ENCODE data around the gene ELFN1. TPM values are rescaled to one million over a fixed set of nuclear protein-coding genes. Genes with fewer than 3 reads are reported as not detected.

Gene ELFN1
- total RNA-seq, 5 donors from 2014 or later (not counting 1 experiment from before 2014, with no cell fraction given), result 0.06 to 0.12 (median 0.07) TPM; not detected in 2

- peaks cover 0 to 9% of the 10 kb centered on the region in 2 experiments for H3K4me1 ChIP-seq (ENCODE audit: control insufficient read depth in 1 of 2, extremely low read depth in 1 of 2, insufficient read depth in 2 of 2, low read length in 2 of 2)
- H3K4me1 Mint-ChIP-seq, result peaks cover 8 to 12% (median 9%) of the 10 kb centered on the region in 3 donors
Observed at GRCh38 chr7:1712907-1713501, 42.9 kb downstream of the ELFN1 start.

GRCh38 chr7:1713502-1714484 lies 43.7 kb downstream of the ELFN1 start:
- no peak overlapping the region for H3K4me3 Mint-ChIP-seq
- peaks cover 8 to 12% (median 9%) of the 10 kb centered on the region in 3 donors for H3K4me1 Mint-ChIP-seq
- no peak overlapping the region for H3K27ac Mint-ChIP-seq
- DNase-seq, result no peak
- Histone ChIP-seq H3K27me3 (replicated peaks in 1 of 2; ENCODE audit: control insufficient read depth in 2 of 2, extremely low read depth in 1 of 2, insufficient read depth in 2 of 2, low read length in 1 of 2) (peaks cover 0 to 49% of the 10 kb centered on the region in 2 experiments), H3K4me1 (ENCODE audit: control insufficient read depth in 1 of 2, extremely low read depth in 1 of 2, insufficient read depth in 2 of 2, low read length in 2 of 2) (peaks cover 0 to 9% of the 10 kb centered on the region in 2 experiments), H3K9me3 (no peaks in the 10 kb centered on the region), H3K36me3 (ENCODE audit: control insufficient read depth in 2 of 2, extremely low read depth in 1 of 2, insufficient read depth in 1 of 2, low read length in 1 of 2) (no peaks in the 10 kb centered on the region), H3K4me3 (ENCODE audit: control insufficient read depth in 1 of 2, extremely low read depth in 1 of 2, low read length in 1 of 2) (no peak overlapping the region), H3K27ac (ENCODE audit: low read length) (no peak overlapping the region)
- ChIA-PET CTCF (no interaction called here), POLR2A (no interaction called here)
- H3K27me3 Mint-ChIP-seq, result peaks cover 4 to 21% of the 10 kb centered on the region in 2 donors
- ATAC-seq (replicated peaks in 1 of 4), result no peak
- H3K36me3 Mint-ChIP-seq, result no peaks in the 10 kb centered on the region
- 76% methylated on average over 27 of the region's 33 CpGs for WGBS (ENCODE audit: insufficient coverage)
- peaks cover 0 to 5% (median 4%) of the 10 kb centered on the region in 3 donors for H3K9me3 Mint-ChIP-seq

More at GRCh38 chr7:1712907-1713501, 42.9 kb downstream of the ELFN1 start:
- Mint-ChIP-seq H3K27ac (no peak overlapping the region), H3K27me3 (peaks cover 4 to 22% of the 10 kb centered on the region in 2 donors), H3K9me3 (peaks cover 0 to 5% (median 4%) of the 10 kb centered on the region in 3 donors), H3K36me3 (no peaks in the 10 kb centered on the region), H3K4me3 (no peak overlapping the region)
- WGBS (ENCODE audit: insufficient coverage), result 68% methylated on average over 11 of the region's 18 CpGs
- H3K9me3 ChIP-seq, result no peaks in the 10 kb centered on the region
- H3K27me3 ChIP-seq (replicated peaks in 1 of 2; ENCODE audit: control insufficient read depth in 2 of 2, extremely low read depth in 1 of 2, insufficient read depth in 2 of 2, low read length in 1 of 2), result peaks cover 0 to 57% of the 10 kb centered on the region in 2 experiments
- no peaks in the 10 kb centered on the region for H3K36me3 ChIP-seq (ENCODE audit: control insufficient read depth in 2 of 2, extremely low read depth in 1 of 2, insufficient read depth in 1 of 2, low read length in 1 of 2)
- no peak overlapping the region for H3K4me3 ChIP-seq (ENCODE audit: control insufficient read depth in 1 of 2, extremely low read depth in 1 of 2, low read length in 1 of 2)
- DNase-seq, result no peak
- POLR2A ChIA-PET, result no interaction called here
- no peak for ATAC-seq (replicated peaks in 1 of 4)
- no peak overlapping the region for H3K27ac ChIP-seq (ENCODE audit: low read length)
- CTCF ChIA-PET, result no interaction called here

- Histone ChIP-seq H3K27me3 (replicated peaks in 1 of 2; ENCODE audit: control insufficient read depth in 2 of 2, extremely low read depth in 1 of 2, insufficient read depth in 2 of 2, low read length in 1 of 2) (peaks cover 0 to 45% of the 10 kb centered on the region in 2 experiments), H3K4me3 (ENCODE audit: control insufficient read depth in 1 of 2, extremely low read depth in 1 of 2, low read length in 1 of 2) (no peak overlapping the region), H3K27ac (ENCODE audit: low read length) (no peak overlapping the region), H3K36me3 (ENCODE audit: control insufficient read depth in 2 of 2, extremely low read depth in 1 of 2, insufficient read depth in 1 of 2, low read length in 1 of 2) (no peaks in the 10 kb centered on the region), H3K4me1 (ENCODE audit: control insufficient read depth in 1 of 2, extremely low read depth in 1 of 2, insufficient read depth in 2 of 2, low read length in 2 of 2) (peaks cover 0 to 9% of the 10 kb centered on the region in 2 experiments), H3K9me3 (no peaks in the 10 kb centered on the region)
- CTCF ChIA-PET, result no interaction called here
- POLR2A ChIA-PET, result no interaction called here
- Mint-ChIP-seq H3K27me3 (peaks cover 4 to 21% of the 10 kb centered on the region in 2 donors), H3K27ac (no peak overlapping the region), H3K4me3 (no peak overlapping the region), H3K9me3 (peaks cover 0 to 3% (median 2%) of the 10 kb centered on the region in 3 donors), H3K4me1 (peaks cover 8 to 12% (median 9%) of the 10 kb centered on the region in 3 donors), H3K36me3 (no peaks in the 10 kb centered on the region)
- DNase-seq, result no peak
- no peak for ATAC-seq (replicated peaks in 1 of 4)
- WGBS (ENCODE audit: insufficient coverage), result 84% methylated on average over 11 of the region's 11 CpGs
Observed at GRCh38 chr7:1714583-1715330, 44.7 kb downstream of the ELFN1 start.

GRCh38 chr7:1715331-1715625 lies 45.2 kb downstream of the ELFN1 start:
- H3K36me3 Mint-ChIP-seq, result no peaks in the 10 kb centered on the region
- no peak overlapping the region for H3K27ac Mint-ChIP-seq
- H3K27me3 ChIP-seq (replicated peaks in 1 of 2; ENCODE audit: control insufficient read depth in 2 of 2, extremely low read depth in 1 of 2, insufficient read depth in 2 of 2, low read length in 1 of 2), result peaks cover 0 to 45% of the 10 kb centered on the region in 2 experiments
- no peak overlapping the region for H3K4me3 ChIP-seq (ENCODE audit: control insufficient read depth in 1 of 2, extremely low read depth in 1 of 2, low read length in 1 of 2)
- peaks cover 4 to 21% of the 10 kb centered on the region in 2 donors for H3K27me3 Mint-ChIP-seq
- ChIA-PET POLR2A (no interaction called here), CTCF (no interaction called here)
- peaks cover 8 to 12% (median 9%) of the 10 kb centered on the region in 3 donors for H3K4me1 Mint-ChIP-seq
- H3K9me3 Mint-ChIP-seq, result no peaks in the 10 kb centered on the region
- H3K27ac ChIP-seq (ENCODE audit: low read length), result no peak overlapping the region
- 95% methylated on average over 3 of the region's 5 CpGs for WGBS (ENCODE audit: insufficient coverage)
- no peak for ATAC-seq (replicated peaks in 1 of 4)
- no peak for DNase-seq
- H3K4me1 ChIP-seq (ENCODE audit: control insufficient read depth in 1 of 2, extremely low read depth in 1 of 2, insufficient read depth in 2 of 2, low read length in 2 of 2), result peaks cover 0 to 9% of the 10 kb centered on the region in 2 experiments
- H3K9me3 ChIP-seq, result no peaks in the 10 kb centered on the region
- H3K4me3 Mint-ChIP-seq, result no peak overlapping the region
- H3K36me3 ChIP-seq (ENCODE audit: control insufficient read depth in 2 of 2, extremely low read depth in 1 of 2, insufficient read depth in 1 of 2, low read length in 1 of 2), result no peaks in the 10 kb centered on the region

- Mint-ChIP-seq H3K27me3 (peaks cover 4 to 21% of the 10 kb centered on the region in 2 donors), H3K27ac (no peak overlapping the region), H3K36me3 (no peaks in the 10 kb centered on the region), H3K4me1 (peaks cover 8 to 12% (median 9%) of the 10 kb centered on the region in 3 donors), H3K4me3 (no peak overlapping the region), H3K9me3 (no peaks in the 10 kb centered on the region)
- 69% methylated on average over 5 of the region's 6 CpGs for WGBS (ENCODE audit: insufficient coverage)
- Histone ChIP-seq H3K27ac (ENCODE audit: low read length) (no peak overlapping the region), H3K27me3 (replicated peaks in 1 of 2; ENCODE audit: control insufficient read depth in 2 of 2, extremely low read depth in 1 of 2, insufficient read depth in 2 of 2, low read length in 1 of 2) (peaks cover 0 to 43% of the 10 kb centered on the region in 2 experiments), H3K36me3 (ENCODE audit: control insufficient read depth in 2 of 2, extremely low read depth in 1 of 2, insufficient read depth in 1 of 2, low read length in 1 of 2) (no peaks in the 10 kb centered on the region), H3K4me1 (ENCODE audit: control insufficient read depth in 1 of 2, extremely low read depth in 1 of 2, insufficient read depth in 2 of 2, low read length in 2 of 2) (peaks cover 0 to 9% of the 10 kb centered on the region in 2 experiments), H3K9me3 (no peaks in the 10 kb centered on the region), H3K4me3 (ENCODE audit: control insufficient read depth in 1 of 2, extremely low read depth in 1 of 2, low read length in 1 of 2) (no peak overlapping the region)
- CTCF ChIA-PET, result no interaction called here
- POLR2A ChIA-PET, result no interaction called here
- ATAC-seq (replicated peaks in 1 of 4) (no peak), DNase-seq (no peak)
Observed at GRCh38 chr7:1715671-1716074, 45.6 kb downstream of the ELFN1 start.

Measured in T-cell (primary cell).